Mammary epithelial cell (primary cell): Measurements from ENCODE around the gene PABPC1L.

Experiments
- CTCF ChIP-seq, 2 donors: IDR thresholded peaks in 1 of 2; conservative IDR thresholded peaks in 1 of 2; 2 replicates each; pipeline ENCODE4 v1.5.1; 2011 to 2012; ENCODE audit warnings: inconsistent platforms in 2 of 2, low read length in 2 of 2, mild to moderate bottlenecking in 2 of 2, control low read depth in 1 of 2, low read depth in 1 of 2; ENCODE audit not compliant: insufficient read depth in 1 of 2; ENCODE audit errors: extremely low read depth in 1 of 2
- EZH2 ChIP-seq: IDR thresholded peaks from 2 replicates; pipeline ENCODE4 v1.6.1; 2012; ENCODE audit warnings: low read length, inconsistent platforms, borderline replicate concordance

- peak in 1 of 2 donors; percentile 24 for TF ChIP-seq CTCF (conservative IDR thresholded peaks at IDR 0.05 in 1 of 2, IDR thresholded peaks at IDR 0.05 in 1 of 2; ENCODE audit: extremely low read depth in 1 of 2, insufficient read depth in 1 of 2, low read depth in 1 of 2, low read length in 2 of 2)
- no peak for TF ChIP-seq EZH2
These were observed 1.5 kb downstream of the PABPC1L start for GRCh38 chr20:44911264-44911921.
